ENCODE results near the gene ACAD9. TPM values are rescaled to one million over a fixed set of nuclear protein-coding genes. Genes with fewer than 3 reads are reported as not detected.

ACAD9 gene
- total RNA-seq, 1 experiment from 2014 or later = 76.5 TPM

GRCh38 chr3:128910006-128910405, 30.6 kb downstream of the ACAD9 start:
- H3K27ac ChIP-seq = no peak overlapping the region
- no peaks in the 10 kb centered on the region for H3K9me2 ChIP-seq (ENCODE audit: insufficient read depth)
- H2AFZ ChIP-seq = no peak overlapping the region
- BruUV-seq (replicated peaks) = no TSS peak
- H3K4me2 ChIP-seq = no peak overlapping the region
- H3K27me3 ChIP-seq (ENCODE audit: insufficient read depth, low read depth) = no peaks in the 10 kb centered on the region
- no peaks in the 10 kb centered on the region for H3K4me1 ChIP-seq (replicated peaks; ENCODE audit: insufficient read depth)
- no peak for DNase-seq
- no peak overlapping the region for H3K4me3 ChIP-seq
- ChIA-PET CTCF (no interaction called here), POLR2A (ENCODE audit: unreplicated experiment) (no interaction called here)
- H3F3A ChIP-seq (ENCODE audit: insufficient read depth, low read depth) = no peaks in the 10 kb centered on the region
- intact Hi-C loops (cut with micrococcal nuclease; ENCODE audit: unreplicated experiment) = no loop called here
- no peak for TF ChIP-seq EZH2 (IDR thresholded peaks at IDR 0.05; ENCODE audit: low read depth)
- TF ChIP-seq CTCF (conservative IDR thresholded peaks at IDR 0.05) = no peak
- 0 out of 2 replicates have a peak, but pooled peaks cover 4% of the 10 kb centered on the region for H3K36me3 ChIP-seq (ENCODE audit: low read depth)
- H3K9me3 ChIP-seq (ENCODE audit: insufficient read depth, low read depth) = no peaks in the 10 kb centered on the region
- H3K79me2 ChIP-seq (ENCODE audit: low read depth) = no peaks in the 10 kb centered on the region
- no peaks in the 10 kb centered on the region for H4K20me1 ChIP-seq (ENCODE audit: insufficient read depth)

GRCh38 chr3:128911911-128912310, 32.5 kb downstream of the ACAD9 start:
- Histone ChIP-seq H3K36me3 (ENCODE audit: low read depth) (0 out of 2 replicates have a peak, but pooled peaks cover 4% of the 10 kb centered on the region), H3K27me3 (ENCODE audit: insufficient read depth, low read depth) (no peaks in the 10 kb centered on the region), H2AFZ (no peak overlapping the region), H3K79me2 (ENCODE audit: low read depth) (no peaks in the 10 kb centered on the region), H3K27ac (no peak overlapping the region), H4K20me1 (ENCODE audit: insufficient read depth) (no peaks in the 10 kb centered on the region), H3K9me2 (ENCODE audit: insufficient read depth) (no peaks in the 10 kb centered on the region), H3K4me1 (replicated peaks; ENCODE audit: insufficient read depth) (no peaks in the 10 kb centered on the region), H3K4me2 (no peak overlapping the region), H3F3A (ENCODE audit: insufficient read depth, low read depth) (no peaks in the 10 kb centered on the region), H3K4me3 (no peak overlapping the region), H3K9me3 (ENCODE audit: insufficient read depth, low read depth) (no peaks in the 10 kb centered on the region)
- intact Hi-C loops (cut with micrococcal nuclease; ENCODE audit: unreplicated experiment) = no loop called here
- no peak for DNase-seq
- BruUV-seq (replicated peaks) = no TSS peak
- POLR2A ChIA-PET (ENCODE audit: unreplicated experiment) = no interaction called here
- CTCF ChIA-PET = no interaction called here
- TF ChIP-seq CTCF (conservative IDR thresholded peaks at IDR 0.05) (no peak), EZH2 (IDR thresholded peaks at IDR 0.05; ENCODE audit: low read depth) (no peak)

- BruUV-seq (replicated peaks) = no TSS peak
- POLR2A ChIA-PET (ENCODE audit: unreplicated experiment) = no interaction called here
Observed at GRCh38 chr3:128914966-128915645, 35.7 kb downstream of the ACAD9 start.

More at GRCh38 chr3:128914966-128915645, 35.7 kb downstream of the ACAD9 start:
- Histone ChIP-seq H2AFZ (no peak overlapping the region), H3K9me2 (ENCODE audit: insufficient read depth) (no peaks in the 10 kb centered on the region), H3K79me2 (ENCODE audit: low read depth) (no peaks in the 10 kb centered on the region), H3K27me3 (ENCODE audit: insufficient read depth, low read depth) (no peaks in the 10 kb centered on the region), H3K9me3 (ENCODE audit: insufficient read depth, low read depth) (no peaks in the 10 kb centered on the region), H3K4me2 (no peak overlapping the region), H3K27ac (no peak overlapping the region), H3K4me1 (replicated peaks; ENCODE audit: insufficient read depth) (no peaks in the 10 kb centered on the region), H3K36me3 (ENCODE audit: low read depth) (no peaks in the 10 kb centered on the region), H3K4me3 (no peak overlapping the region), H4K20me1 (ENCODE audit: insufficient read depth) (no peaks in the 10 kb centered on the region), H3F3A (ENCODE audit: insufficient read depth, low read depth) (no peaks in the 10 kb centered on the region)
- intact Hi-C loops (cut with micrococcal nuclease; ENCODE audit: unreplicated experiment) = no loop called here
- DNase-seq = no peak
- CTCF ChIA-PET = no interaction called here
- no peak for TF ChIP-seq CTCF (conservative IDR thresholded peaks at IDR 0.05)
- TF ChIP-seq EZH2 (IDR thresholded peaks at IDR 0.05; ENCODE audit: low read depth) = no peak
